ENCODE data around the gene CCDC85B.
"Not testable (repeated sequence)": the region's sequence is repeated elsewhere in the genome, so short reads cannot be mapped to it uniquely, and the experiment has no call there.

The CCDC85B gene

GRCh38 chr11:65885231-65885630 is 5.2 kb upstream of the CCDC85B start:
- Mint-ChIP-seq H3K4me3 (no peak overlapping the region), H3K27me3 (no peaks in the 10 kb centered on the region), H3K4me1 (ENCODE audit: low read depth) (peaks cover 49% of the 10 kb centered on the region), H3K27ac (no peak overlapping the region), H3K36me3 (no peaks in the 10 kb centered on the region), H3K9me3 (ENCODE audit: low read depth) (no peaks in the 10 kb centered on the region)

DNA sequence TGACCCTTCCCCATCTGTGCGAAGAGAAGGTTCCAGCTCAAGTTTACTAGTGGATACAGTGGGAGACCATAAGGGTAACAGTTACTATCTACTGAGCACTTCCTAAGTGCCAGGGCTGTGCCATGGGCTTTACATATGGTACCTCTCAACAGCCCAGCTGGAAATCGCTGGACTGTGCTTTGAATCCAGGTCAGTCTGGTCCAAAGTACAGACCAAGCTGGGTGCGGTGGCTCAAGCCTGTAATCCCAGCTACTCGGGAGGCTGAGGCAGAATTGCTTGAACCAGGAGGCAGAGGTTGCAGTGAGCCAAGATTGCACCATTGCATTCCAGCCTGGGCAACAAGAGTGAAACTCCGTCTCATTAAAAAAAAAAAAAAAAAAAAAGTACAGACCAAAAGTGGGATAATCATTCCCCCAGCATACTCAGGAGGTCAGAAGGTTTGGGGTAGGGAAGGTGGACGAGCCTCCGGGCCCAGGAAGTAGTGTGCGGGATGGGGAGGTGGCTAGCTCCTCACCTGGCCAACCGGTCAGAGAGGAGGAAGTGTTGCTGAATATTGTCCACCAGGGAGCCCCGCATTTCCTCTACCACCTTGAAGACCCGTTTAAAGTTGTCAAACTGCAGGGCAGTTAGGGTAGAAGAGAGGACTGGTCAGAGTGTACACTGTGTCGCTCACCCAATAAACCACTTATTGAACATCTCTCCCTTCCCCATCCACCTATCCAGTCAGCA is 4.5 kb upstream of the CCDC85B start:
- Mint-ChIP-seq H3K27me3 (no peaks in the 10 kb centered on the region), H3K9me3 (ENCODE audit: low read depth) (no peaks in the 10 kb centered on the region), H3K27ac (no peak overlapping the region), H3K4me1 (ENCODE audit: low read depth) (peaks cover 43% of the 10 kb centered on the region), H3K4me3 (peak overlapping the region; percentile 97), H3K36me3 (no peaks in the 10 kb centered on the region)

GRCh38 chr11:65886826-65887722 is 3.4 kb upstream of the CCDC85B start:
- Mint-ChIP-seq H3K27ac (peak overlapping the region; percentile 95), H3K36me3 (no peaks in the 10 kb centered on the region), H3K4me3 (peak overlapping the region; percentile 97), H3K9me3 (ENCODE audit: low read depth) (no peaks in the 10 kb centered on the region), H3K4me1 (ENCODE audit: low read depth) (peaks cover 39% of the 10 kb centered on the region), H3K27me3 (no peaks in the 10 kb centered on the region)

- Mint-ChIP-seq H3K4me1 (ENCODE audit: low read depth) (peaks cover 44% of the 10 kb centered on the region), H3K27ac (peak overlapping the region; percentile 95), H3K36me3 (peaks cover 6% of the 10 kb centered on the region)
These were observed 2.7 kb upstream of the CCDC85B start for GRCh38 chr11:65887723-65888162.

GRCh38 chr11:65888163-65888814 is 2.2 kb upstream of the CCDC85B start, which contains the start of gene FIBP:
Gene FIBP, minus strand, starts transcription at chr11:65888471. Its CDS starts 53 bp downstream, at chr11:65888418.
- Mint-ChIP-seq H3K27me3 (no peaks in the 10 kb centered on the region), H3K27ac (peak within 1 kb of the TSS; percentile 95), H3K36me3 (peaks cover 6% of the 10 kb centered on the region), H3K4me1 (ENCODE audit: low read depth) (peaks cover 48% of the 10 kb centered on the region), H3K9me3 (ENCODE audit: low read depth) (no peaks in the 10 kb centered on the region), H3K4me3 (peak within 1 kb of the TSS; percentile 97)

More at GRCh38 chr11:65887723-65888162, 2.7 kb upstream of the CCDC85B start:
- peak overlapping the region; percentile 97 for H3K4me3 Mint-ChIP-seq
- no peaks in the 10 kb centered on the region for H3K27me3 Mint-ChIP-seq
- H3K9me3 Mint-ChIP-seq (ENCODE audit: low read depth), result no peaks in the 10 kb centered on the region

GRCh38 chr11:65891219-65892136 is 1.0 kb downstream of the CCDC85B start:
- Mint-ChIP-seq H3K36me3 (peaks cover 6% of the 10 kb centered on the region), H3K9me3 (ENCODE audit: low read depth) (no peaks in the 10 kb centered on the region), H3K27me3 (no peaks in the 10 kb centered on the region), H3K27ac (peak overlapping the region; percentile 87), H3K4me1 (ENCODE audit: low read depth) (peaks cover 59% of the 10 kb centered on the region), H3K4me3 (peak overlapping the region; percentile 89)

GRCh38 chr11:65892137-65892540 is 1.7 kb downstream of the CCDC85B start:
- H3K27me3 Mint-ChIP-seq; H3K9me3 Mint-ChIP-seq (ENCODE audit: low read depth); H3K36me3 Mint-ChIP-seq: not testable (repeated sequence)
- peak overlapping the region; percentile 89 for H3K4me3 Mint-ChIP-seq
- H3K4me1 Mint-ChIP-seq (ENCODE audit: low read depth), result peaks cover 56% of the 10 kb centered on the region
- peak overlapping the region; percentile 87 for H3K27ac Mint-ChIP-seq

DNA sequence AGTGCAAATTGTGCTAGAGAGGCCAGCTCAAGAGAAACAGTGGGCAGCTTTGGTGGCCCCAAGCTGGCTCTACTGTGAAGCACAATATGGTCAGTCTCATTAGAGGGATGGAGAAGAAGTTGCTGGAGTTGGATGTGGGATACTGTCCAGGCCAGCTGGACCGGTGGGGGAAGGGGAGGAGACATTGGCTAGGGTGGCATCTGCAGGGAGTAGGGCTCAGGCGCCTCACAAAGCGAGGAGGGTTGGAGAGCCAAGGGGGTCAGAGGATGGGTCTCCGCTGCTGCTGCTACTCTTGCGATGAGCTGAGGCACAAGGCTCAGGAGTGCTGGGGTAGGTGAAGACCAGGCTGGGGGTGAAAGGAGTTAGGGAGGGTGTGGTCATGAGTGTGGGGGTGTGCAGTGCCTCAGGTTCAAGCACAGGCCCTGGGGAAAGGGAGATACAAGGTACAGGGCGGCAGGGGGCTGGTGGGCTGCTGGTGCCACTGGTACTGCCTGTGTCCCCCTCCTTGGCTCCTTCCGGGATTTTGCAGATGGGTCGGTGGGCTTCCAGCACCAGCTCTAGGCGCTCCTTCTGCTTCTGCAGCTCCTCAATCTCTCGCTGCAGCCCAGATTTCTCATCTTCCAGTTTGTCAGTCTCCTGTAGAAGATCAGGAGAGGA is 2.3 kb downstream of the CCDC85B start:
- Mint-ChIP-seq H3K4me1 (ENCODE audit: low read depth) (peaks cover 60% of the 10 kb centered on the region), H3K27ac (peak overlapping the region; percentile 87), H3K9me3 (ENCODE audit: low read depth) (no peaks in the 10 kb centered on the region), H3K27me3 (no peaks in the 10 kb centered on the region), H3K4me3 (peak overlapping the region; percentile 89), H3K36me3 (peaks cover 6% of the 10 kb centered on the region)

GRCh38 chr11:65894034-65894591 is 3.6 kb downstream of the CCDC85B start:
- peaks cover 52% of the 10 kb centered on the region for H3K4me1 Mint-ChIP-seq (ENCODE audit: low read depth)
- peak overlapping the region; percentile 82 for H3K27ac Mint-ChIP-seq
- H3K36me3 Mint-ChIP-seq, result peaks cover 6% of the 10 kb centered on the region
- H3K9me3 Mint-ChIP-seq (ENCODE audit: low read depth), result no peaks in the 10 kb centered on the region
- H3K27me3 Mint-ChIP-seq, result no peaks in the 10 kb centered on the region
- H3K4me3 Mint-ChIP-seq, result peak overlapping the region; percentile 89

- Mint-ChIP-seq H3K4me1 (ENCODE audit: low read depth) (peaks cover 40% of the 10 kb centered on the region), H3K36me3 (peaks cover 6% of the 10 kb centered on the region), H3K9me3 (ENCODE audit: low read depth) (no peaks in the 10 kb centered on the region), H3K27me3 (no peaks in the 10 kb centered on the region), H3K27ac (peak overlapping the region; percentile 61), H3K4me3 (peak overlapping the region; percentile 68)
These were observed 5.1 kb downstream of the CCDC85B start for GRCh38 chr11:65895482-65895981.

- H3K27me3 Mint-ChIP-seq, result no peaks in the 10 kb centered on the region
- H3K9me3 Mint-ChIP-seq (ENCODE audit: low read depth), result no peaks in the 10 kb centered on the region
- H3K4me3 Mint-ChIP-seq, result peak overlapping the region; percentile 68
- peaks cover 43% of the 10 kb centered on the region for H3K4me1 Mint-ChIP-seq (ENCODE audit: low read depth)
- H3K36me3 Mint-ChIP-seq, result peaks cover 6% of the 10 kb centered on the region
- H3K27ac Mint-ChIP-seq, result peak overlapping the region; percentile 41
These were observed 5.8 kb downstream of the CCDC85B start for GRCh38 chr11:65896034-65896999.

- no peaks in the 10 kb centered on the region for H3K9me3 Mint-ChIP-seq (ENCODE audit: low read depth)
- peaks cover 41% of the 10 kb centered on the region for H3K4me1 Mint-ChIP-seq (ENCODE audit: low read depth)
- peaks cover under 1% of the 10 kb centered on the region for H3K27me3 Mint-ChIP-seq
- peaks cover 6% of the 10 kb centered on the region for H3K36me3 Mint-ChIP-seq
- H3K4me3 Mint-ChIP-seq, result peak overlapping the region; percentile 68
- H3K27ac Mint-ChIP-seq, result peak overlapping the region; percentile 50
These were observed 6.6 kb downstream of the CCDC85B start for GRCh38 chr11:65897020-65897471.
